Raji (cell line): ENCODE data around the gene GALNT17.

ENCODE experiments used
- POLR2A ChIP-seq: IDR thresholded peaks from 2 replicates; pipeline ENCODE4 v1.6.1; 2011; ENCODE audit warnings: low read depth, low read length, control low read depth; ENCODE audit not compliant: insufficient read depth

Gene GALNT17

DNA sequence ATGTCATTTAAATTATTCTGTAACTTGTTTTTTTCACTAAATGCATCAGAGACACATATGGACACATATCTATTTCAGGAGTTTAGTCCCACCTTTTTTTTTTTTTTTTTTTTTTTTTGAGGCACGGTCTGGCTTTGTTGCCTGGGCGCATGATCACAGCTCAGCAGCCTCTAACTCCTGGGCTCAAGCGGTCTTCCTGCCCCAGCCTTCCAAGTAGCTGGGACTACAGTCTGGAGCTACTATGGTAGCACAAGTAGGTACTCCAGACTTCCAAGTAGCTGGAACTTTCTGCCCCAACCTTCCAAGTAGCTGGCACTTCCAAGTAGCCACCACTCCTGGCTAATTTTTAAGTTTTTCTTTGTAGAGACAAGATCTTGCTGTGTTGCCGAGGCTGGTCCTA is 407.7 kb downstream of the GALNT17 start:
- no peak for TF ChIP-seq POLR2A

DNA sequence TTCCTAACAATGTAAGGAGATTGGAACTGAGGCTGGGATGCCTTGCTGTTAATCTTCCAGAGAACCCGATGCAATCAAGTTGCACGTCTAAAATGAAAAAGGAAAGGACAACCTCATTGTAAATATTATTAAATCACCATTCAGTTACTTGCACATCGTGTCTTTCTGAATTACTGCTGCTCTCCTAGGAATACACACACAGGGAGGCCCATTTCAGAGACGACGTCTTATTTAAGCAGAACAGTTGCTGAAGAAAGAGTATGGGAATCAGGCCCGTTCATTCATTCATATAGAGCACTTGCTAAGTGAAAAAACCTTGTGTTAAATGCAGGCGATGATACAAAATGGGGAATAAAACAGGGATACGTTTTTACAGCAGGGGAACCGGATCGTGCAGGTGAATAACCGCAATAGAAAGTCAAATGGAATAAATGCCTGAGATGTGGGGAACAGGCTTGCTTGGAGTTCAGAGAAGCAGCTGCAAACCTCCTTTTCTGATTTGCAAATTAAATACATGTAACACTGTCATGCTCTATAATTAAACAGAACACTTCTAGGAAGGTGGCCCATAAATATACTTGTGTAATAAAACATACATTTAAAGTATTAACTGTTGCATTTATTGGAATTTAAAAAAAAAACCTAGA is 409.9 kb downstream of the GALNT17 start:
- TF ChIP-seq POLR2A: no peak

DNA sequence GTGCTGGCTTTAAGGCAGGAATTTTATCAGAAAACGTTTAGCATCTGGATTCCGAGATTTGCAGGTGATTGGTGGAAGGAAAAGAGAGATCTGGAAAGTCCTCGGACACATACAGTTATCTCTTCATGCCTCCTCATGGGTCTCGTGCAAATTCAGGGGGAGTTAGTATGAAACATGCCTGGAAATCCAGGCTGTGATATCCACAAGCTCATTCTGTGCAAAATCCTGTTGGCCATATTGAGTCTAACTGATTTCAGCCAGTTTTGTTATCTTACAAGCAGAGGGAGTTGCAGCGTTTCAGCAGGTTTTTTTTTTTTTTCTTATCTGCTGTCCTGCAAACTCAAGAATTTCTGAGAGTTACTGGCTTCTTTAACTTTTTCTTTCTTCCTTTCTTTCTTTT is 411.5 kb downstream of the GALNT17 start:
- TF ChIP-seq POLR2A: no peak

DNA sequence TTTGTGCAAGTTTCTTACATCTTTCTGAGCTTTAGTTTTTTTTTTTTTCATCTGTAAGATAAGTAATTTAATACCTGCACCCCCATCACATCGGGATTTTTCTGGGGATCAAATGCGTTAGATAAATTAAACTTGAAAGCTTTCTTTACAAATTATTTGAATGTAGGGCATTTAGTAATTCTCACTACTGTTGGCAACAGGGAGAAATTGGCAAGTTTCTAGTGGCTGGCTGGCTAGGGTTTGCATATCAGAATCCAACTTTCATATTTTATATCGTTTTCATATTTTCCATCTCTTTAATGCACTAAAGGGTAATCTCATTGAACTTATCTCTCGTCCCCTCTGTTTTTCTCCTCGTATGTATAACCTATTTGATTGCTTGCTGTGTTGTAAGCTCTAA is 412.9 kb downstream of the GALNT17 start:
- TF ChIP-seq POLR2A: no peak

DNA sequence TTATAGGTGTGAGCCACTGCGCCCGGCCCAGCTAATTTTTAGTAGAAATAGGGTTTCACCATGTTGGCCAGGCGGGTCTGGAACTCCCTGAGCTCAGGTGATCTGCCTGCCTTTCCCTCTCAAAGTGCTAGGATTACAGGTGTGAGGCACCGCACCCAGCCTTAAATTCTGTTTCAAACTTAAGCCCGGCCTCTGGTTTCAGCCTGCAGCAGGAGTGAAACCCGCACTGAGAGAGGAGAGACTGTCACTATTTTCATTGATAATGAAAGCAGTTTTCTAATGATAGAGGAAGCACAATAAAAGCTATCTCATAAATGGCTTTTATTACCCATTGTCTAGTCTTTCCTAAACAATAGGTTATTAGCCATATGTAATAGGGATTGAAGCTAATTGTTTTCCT is 415.5 kb downstream of the GALNT17 start:
- TF ChIP-seq POLR2A: no peak

DNA sequence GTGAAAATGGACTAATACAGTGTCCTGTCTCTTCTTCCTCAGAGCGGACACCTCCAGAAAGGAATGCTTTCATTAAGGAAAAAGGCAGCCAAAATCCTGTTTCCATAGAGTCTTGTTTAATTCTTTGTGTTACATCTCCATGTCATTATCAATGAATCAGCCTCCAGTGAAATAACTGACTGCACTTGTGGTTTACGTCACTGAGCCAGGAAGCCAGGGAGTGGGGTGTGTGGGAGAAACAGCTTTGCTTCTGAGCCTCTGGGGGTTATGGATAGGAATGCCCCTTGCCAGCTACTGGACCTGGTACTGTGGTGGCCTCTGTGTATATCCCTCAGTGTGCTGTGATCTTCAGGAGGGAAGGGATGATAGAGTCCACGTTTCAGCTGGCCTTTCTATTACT is 416.8 kb downstream of the GALNT17 start:
- no peak for TF ChIP-seq POLR2A

DNA sequence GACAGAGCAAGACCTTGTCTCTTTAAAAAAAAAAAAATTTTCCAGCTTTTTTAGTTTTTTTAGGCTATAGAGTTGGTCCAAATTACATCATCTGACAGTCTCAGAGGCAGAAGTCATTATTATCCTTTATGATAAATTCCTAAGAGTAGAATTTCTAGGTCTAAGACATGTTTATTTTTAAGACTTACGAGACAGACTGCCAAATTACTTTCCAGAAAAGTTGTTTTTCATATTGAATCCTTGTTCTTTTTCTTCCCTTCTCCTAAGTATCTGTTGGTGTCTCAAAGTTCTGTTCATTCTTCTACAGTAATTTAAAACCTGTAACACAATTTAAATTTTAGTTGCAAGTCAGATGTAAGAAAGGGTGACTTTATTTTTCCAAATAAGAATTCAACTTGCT is 421.4 kb downstream of the GALNT17 start:
- TF ChIP-seq POLR2A: no peak

DNA sequence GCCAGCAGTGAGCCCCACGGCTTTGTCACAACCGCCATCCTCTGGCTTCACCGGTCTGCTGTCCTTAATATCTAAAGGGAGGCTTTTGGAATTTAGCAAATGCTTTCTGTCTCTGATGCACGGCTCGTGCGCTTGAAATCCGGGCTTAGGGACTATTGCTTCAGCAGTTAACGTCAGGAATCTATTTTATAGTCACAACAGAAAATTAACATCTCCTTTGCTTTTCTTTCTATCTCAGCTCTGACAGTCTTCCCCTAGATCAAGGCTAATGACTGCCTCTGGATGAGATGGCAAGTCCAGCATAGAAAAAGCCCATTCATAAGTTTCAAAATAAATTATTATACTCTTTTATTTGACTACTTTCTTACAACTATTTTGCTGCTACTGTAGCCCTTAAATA is 423.8 kb downstream of the GALNT17 start:
- no peak for TF ChIP-seq POLR2A

DNA sequence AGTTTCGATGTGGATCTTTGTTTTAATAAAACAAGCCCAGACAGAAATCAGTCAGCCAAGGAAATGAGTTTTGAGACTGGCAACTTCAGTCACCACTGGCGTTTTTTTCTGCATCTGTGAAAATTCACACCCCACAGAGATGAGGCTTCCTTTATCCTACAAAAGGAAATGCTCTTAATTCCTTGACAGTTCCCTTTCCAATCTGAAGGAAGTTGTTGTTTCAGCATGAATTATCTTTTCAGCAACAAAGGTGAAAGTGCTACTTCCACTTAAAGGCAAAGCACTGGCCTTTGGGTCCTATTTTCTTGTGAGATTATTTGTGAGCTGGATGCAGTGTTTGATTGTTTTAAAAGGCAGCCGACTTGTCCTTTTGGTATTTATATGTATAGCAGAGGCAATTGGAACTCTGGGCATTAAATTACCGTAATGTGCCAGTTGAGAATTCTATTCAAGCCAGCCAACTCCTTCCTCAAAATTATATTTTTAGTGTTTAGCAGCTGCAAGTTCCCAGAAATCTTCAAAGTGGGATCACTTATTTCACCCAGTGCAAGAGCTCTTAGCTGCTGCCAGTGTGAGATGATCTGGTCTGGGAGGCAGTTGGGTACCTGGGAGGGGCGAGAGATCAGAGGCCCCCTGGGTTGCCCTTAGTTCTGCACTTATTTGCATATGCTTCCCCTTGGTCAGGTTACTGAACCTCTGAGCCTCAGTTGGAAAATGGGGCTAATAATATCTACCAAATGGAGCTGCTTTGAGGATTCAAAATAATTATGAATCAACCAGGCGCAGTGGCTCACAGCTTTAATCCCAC is 427.1 kb downstream of the GALNT17 start:
- TF ChIP-seq POLR2A: no peak

DNA sequence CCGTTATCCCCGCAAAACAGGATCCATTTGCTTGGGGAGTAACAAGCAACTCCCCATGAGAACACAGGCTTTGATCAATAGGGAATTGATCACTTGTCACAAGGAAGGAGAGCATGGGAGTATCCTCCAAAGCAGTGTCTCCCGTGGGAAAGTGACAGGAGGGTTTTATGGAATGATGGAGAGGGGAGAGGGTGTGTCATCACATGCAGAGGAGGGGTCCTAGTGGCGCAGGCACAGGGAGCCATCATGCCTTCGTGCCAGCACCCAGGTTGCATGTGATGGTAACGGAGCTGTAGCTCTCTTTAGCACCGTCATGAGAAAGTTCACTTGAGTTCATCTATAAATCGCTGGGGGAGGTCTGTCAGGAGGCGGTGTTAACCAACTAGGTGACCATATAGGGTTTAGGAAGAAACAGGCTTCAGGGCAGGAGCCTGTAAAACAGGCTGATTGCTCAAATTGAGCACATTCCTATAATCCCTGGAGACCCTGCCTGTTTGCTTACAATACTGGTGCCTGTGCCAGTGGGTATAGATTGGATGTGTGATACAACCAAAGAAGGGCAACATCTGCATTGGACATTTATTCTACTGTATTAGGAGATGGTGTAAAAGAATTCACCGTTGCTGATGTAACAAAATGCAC is 428.5 kb downstream of the GALNT17 start:
- no peak for TF ChIP-seq POLR2A

DNA sequence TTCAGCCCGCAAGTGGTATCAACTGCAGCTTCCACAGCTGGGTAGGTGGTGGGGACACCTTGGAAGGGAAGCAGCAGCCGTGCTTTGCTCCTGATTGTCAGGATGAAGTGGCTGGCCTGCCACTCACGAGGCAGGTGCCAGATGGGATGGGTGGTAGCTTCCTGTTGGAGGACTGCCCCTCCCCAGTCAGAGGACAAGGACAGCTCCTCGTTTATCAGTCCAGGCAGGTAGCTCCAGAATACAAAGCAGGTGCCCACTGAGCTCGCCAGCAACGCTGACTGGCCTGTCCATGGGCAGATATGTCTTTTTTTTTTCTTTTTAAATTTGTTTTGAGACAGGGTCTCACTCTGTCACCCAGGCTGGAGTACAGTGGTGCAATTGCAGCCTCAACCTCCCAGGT is 431.3 kb downstream of the GALNT17 start:
- TF ChIP-seq POLR2A: no peak

DNA sequence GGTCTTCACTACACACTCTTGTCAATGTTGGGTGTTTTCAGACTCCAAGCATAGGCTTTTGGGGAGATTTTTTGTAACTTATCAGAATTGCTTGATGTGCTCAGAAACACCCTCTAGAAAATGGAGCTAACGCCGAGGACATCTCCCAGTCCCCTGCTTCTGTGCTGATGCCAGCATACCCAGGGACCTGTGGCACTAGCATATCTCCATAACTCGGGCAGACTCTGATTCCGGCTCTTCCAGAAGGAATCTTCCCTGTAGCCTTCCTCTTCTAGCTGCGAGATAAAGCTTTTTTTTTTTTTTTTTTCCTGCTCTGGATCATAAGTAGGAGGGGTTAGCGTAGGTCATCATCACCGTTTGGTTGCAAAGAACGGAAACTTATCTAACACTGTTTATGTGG is 434.4 kb downstream of the GALNT17 start:
- no peak for TF ChIP-seq POLR2A

DNA sequence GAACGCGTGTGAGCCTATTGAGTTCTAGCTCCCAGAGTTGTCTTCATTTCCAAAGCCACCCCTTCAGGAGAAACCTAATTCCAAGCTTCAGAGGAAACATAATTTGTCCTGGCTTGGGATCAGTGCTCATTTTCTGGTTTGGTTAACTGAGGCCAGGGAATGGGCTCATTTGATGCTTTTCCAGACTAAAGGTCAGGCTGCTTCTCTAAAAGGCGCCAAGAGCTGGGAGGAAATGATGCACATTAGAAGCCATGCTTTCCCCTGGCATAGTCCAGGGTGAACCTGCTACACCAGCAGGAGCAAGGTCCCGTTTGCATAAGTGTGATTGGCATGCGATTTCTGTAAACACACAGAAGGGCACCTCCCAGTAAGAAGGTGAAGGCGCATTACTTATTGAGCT is 435.0 kb downstream of the GALNT17 start:
- TF ChIP-seq POLR2A: no peak

DNA sequence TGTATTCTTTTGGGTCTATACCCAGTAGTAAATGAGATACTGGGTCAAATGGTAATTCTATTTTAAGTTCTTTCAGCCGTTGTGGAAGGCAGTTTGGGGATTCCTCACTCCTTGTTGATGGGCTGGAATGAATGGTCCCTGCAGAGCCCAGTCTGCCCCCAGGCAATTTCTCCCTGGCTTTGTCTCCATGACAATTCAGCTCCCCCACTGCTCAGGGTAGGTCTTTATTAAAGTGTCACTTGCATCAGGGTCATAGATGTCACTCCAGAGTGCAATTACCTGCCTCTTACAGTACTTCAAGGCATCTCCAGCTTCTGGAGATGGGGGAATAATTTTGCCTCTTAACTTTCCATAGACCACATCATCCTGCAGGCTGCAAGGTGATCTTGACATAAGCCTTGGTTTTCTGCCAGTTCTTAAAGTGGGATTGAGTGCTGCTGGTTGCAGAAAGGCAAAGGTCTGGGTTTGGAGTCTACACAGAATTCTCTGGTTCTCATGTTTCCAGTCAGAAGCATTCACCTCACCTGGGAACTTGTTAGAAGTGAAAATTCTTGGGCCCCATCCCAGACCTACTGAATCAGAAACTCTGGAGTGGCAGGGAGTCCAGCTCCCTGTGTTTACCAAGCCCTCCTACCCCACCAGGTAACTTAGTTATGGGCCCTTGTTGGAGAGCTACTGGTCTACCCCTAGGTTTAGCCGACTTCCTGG is 442.4 kb downstream of the GALNT17 start:
- no peak for TF ChIP-seq POLR2A

DNA sequence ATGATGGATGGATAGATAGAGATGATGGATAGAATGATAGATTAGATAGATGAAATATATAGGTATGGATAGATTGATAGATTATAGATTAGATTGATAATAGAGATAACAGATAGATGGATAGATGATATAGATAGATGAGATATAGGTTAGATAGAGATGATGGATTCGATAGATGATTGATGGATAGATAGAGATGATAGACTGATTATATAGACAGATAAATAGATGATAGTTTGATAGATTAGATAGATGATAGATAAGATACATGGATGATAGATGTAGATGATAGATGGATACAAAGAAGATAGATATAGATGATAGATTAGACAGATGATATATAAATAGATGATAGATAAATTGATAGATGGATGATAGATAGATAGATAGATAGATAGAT is 448.1 kb downstream of the GALNT17 start:
- TF ChIP-seq POLR2A: no peak

DNA sequence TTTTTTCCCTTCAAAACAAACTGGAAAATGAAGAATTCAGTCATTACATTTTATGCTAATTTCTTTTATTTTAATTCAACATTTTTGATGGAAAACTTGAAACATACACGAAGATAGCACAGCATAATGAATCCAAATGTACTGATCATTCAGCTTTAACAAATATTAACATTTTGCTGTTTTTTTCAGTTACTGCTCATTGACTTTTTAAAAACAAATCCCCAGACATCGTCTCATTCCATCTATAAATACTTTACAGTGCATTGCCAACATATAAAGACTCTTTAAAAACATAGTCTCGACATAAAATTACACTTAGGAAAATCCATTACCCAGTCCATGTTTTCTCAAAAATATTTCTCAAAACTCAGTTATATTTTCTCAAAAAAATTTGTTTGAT is 452.3 kb downstream of the GALNT17 start:
- TF ChIP-seq POLR2A: no peak

DNA sequence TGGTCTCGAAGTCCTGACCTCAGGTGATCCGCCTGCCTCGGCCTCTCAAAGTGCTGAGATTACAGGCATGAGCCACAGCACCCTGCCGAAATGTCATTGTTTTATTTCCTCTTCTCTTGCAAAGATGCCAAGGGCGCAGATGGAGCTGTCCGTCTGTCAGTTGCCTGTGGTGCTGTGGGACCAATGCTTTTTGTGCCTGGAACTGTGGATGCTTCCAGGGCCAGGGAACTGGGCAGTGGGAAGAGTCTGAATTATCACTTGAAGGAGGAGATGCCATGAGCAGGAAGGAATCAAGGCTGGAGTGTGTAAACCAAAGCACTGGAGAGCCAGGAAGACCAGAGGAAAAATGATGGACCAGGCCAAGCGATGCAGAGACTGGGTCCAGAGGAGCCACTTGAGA is 459.9 kb downstream of the GALNT17 start:
- no peak for TF ChIP-seq POLR2A
